Measurements from ENCODE around the gene MCM10.
"Not testable (repeated sequence)": the region's sequence is repeated elsewhere in the genome, so short reads cannot be mapped to it uniquely, and the experiment has no call there.

Gene MCM10

DNA sequence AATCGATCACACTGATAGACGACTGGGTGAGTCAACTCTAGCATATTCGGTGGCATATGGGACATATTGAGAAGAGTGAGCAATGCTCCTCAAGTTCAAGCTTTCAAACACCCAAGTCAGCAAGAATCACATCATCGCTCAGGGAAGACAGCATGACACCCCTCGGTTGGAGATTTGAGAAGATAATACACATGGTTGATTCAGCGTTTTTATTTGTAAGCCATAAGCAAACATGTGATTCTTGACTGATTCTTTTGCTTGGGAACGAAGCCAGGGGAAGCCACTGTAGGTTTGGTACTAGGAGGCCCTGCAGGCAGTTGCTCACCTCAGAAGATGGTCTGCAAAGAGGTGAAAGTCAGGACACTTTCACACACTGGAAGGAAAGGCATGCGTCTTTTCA, 60.2 kb downstream of the MCM10 start:
- no peak for DNase-seq (ENCODE audit: low read depth)

DNA sequence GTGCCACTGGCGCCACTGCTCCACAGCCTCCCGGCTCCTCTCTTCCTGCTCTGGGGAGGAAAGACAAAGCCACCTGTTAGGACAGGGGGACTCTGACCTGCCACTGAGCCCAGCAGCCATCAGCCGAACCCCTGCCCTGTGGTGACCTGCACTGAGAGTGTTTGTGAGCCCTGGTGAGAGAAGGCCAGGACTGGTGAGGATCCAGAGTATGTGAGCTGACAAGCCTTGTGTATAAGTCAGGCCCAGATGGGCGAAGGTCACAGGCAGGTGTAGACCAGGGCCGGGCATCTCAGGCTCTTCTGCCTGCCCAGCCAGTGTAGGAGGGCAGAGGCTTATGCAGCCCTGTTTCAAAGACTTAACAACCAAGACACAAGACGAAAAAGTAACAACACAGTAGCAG, 60.8 kb downstream of the MCM10 start:
- DNase-seq (ENCODE audit: low read depth), result no peak

DNA sequence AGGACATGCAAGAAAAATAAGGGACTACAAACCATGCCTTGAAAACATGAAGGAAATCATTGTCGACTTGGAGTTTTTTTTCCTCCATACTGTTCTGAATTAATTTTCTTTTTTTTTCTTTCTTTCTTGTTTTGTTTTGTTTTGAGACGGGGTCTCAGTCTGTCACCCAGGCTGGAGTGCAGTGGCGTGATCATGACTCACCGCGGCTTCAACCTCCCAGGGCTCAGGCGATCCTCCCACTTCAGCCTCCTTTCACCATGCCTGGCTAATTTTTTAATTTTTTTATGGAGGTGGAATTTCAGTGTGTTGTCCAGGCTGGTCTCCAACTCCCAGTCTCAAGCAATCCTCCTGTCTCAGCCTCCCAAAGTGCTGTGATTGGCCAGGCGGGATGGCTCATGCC, 61.2 kb downstream of the MCM10 start:
- no peak for DNase-seq (ENCODE audit: low read depth)

DNA sequence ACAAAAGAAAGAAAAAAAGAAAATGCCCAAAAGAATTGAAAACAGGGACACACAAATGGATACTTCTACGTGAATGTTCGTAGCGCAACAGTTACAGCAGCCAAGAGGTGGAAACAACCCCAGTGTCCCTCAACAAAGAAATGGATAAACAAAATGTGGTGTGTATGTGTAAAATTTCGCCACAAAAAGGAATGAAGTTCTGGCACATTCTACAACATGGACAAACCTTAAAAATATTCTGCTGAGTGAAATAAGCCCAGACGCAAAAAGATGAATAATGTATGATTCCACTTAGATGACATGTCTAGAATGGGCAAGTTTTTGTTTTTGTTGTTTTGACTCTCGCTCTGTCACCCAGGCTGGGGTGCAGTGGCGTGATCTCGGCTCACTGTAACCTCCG, 61.9 kb downstream of the MCM10 start:
- DNase-seq (ENCODE audit: low read depth), result no peak

DNA sequence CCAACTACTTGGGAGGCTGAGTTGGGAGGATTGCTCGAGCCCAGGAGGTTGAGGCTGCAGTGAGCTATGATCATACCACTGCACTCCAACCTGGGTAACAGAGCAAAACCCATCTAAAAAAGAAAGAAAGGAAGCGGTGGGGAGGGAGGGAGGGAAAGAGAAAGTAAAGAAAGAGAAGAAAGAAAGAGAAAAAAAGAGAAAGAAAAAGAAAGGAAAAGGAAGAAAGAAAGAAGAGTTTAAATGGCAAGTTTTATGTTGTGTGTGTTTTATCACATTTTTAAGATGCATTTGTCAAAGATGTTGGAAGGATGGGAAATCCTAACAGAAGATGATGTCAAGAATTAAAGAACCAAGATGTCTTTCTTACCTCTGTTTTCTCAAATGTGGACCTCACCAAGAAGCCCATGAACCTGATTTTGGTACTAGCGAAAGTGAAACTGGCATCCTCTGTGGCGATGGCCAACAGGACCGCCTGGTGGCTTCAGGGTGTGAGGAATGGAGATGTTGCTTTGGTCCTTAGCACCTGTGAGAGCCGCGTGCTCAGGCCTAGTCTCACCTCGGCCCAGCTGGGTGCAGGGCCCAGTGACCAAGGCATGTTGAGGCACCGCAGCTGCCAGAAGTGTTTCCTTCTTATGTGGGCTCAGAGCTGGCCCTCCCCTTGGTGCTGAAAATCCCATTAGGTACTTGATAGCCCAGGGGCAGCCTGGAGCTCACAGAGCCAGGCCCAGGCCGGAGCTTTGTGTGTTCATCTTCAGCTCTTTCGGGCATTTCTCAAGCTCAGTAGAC, 63.0 kb downstream of the MCM10 start:
- DNase-seq (ENCODE audit: low read depth), result no peak

DNA sequence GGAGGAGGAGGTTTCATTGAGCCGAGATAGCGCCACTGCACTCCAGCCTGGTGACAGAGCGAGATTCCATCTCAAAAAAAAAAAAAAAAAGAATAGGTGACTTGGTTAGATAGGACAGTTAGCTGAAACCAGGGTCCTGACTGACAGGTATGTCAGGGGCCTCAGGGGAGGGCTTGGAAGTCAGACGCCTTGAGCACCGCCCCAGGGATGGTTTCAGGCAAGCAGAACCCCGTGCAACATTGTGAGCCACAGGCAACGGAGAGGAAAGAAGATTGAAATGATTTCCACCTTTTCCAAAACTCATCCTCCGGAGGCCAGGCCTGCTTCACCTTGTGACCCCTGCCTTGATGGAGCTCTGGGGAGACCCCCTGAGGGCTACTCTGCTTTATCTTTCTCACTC, 64.2 kb downstream of the MCM10 start:
- DNase-seq (ENCODE audit: low read depth), result no peak

DNA sequence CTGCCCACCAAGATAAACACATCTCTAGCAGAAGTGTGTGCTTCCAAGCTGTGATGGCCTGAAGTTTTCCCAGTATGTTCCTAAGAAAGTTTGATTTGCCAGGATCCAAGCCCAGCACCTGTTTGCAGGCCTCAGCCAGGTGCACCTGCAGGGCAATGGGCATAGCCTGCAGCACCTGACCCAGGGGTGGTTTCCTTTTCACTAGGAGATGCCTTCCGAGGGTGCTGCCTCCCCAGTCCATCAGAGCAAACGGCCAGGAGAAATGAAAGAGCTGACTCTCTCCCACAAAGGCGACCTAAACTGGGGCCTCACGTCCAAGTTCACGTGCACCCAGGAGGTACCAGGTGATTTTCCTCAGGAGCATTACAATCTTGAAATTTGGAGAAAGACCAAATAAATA, 65.7 kb downstream of the MCM10 start:
- no peak for DNase-seq (ENCODE audit: low read depth)

DNA sequence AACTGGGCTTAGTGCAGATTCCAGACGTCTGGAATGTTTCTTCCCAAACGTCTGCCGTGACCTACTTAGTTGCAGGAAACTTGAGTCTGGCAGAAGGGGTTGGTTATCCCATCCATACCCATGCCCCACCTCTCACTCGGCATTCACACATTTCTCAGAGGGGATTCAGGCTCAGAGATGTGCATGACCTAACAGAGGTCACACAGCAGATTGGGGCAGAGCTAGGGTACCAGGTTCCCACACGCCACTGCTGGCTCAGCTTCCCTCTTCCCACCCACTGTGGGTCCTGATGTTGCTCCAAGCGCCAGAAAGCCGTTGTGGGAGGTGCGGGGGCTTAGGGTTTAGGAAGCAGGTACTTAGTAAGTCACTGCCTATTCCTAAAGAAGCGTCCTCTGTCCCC, 69.8 kb downstream of the MCM10 start:
- DNase-seq (ENCODE audit: low read depth), result no peak

DNA sequence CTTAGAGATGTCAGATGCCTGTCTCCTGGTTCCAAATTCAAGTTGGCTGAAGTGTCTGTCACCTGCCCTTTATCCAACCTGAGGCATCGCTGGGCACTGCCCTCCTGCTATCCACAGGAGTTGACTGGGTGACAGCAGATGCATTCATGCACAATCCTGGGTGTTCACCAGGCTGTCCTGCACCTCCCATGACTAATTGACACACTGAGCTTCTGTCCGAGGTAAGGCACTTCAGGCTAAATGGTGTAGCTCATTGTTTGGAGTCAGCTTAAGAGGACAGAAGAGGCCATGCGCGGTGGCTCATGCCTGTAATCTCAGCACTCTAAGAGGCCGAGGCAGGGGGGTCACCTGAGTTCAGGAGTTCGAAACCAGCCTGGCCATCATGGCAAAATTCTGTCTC, 70.5 kb downstream of the MCM10 start:
- no peak for DNase-seq (ENCODE audit: low read depth)

DNA sequence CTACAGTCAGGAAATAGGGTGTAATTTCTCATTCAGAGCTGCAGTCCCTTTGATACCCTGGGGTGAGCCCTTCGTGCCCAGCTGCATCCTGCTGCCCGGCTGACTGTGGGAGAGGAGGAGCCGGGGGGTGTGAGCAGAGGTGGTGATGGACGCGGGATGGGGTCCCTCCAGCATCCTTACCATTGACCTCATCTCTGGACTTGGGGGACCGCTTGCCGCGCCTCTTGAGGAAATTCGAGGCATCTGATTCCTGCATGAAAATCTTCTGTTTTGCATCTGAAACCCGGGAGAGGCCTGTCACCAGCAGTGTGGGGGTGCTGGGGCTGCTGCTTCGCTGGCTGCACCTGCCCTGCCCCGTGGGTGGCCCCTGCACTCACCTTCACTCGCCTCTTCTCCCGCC, 72.0 kb downstream of the MCM10 start:
- DNase-seq (ENCODE audit: low read depth), result no peak

DNA sequence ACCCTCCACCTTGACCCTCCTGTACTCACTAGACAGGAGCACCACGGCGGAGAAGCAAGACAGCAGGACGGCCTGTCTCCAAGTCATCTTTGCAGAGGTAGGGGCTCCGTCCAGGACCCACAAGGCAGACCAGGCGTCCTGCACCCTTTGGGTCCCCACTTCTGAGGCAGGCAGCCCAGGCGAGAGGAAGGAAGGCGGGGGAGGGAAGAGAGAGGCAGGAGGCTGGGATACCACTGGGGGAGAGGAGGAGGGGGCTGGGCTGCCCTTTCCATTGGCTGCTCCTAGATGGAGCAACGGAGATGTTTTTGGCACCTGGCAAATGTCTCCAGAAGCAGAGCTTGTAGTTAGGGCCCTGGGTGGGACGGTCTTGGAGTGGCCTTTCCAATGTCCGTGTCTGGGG, 72.8 kb downstream of the MCM10 start, which contains the start of gene UCMA:
TSS of gene UCMA (minus strand) at position 203 of the 400 bp plus-strand sequence. CDS start at position 87, 116 bp downstream.
- no peak for DNase-seq (ENCODE audit: low read depth)

DNA sequence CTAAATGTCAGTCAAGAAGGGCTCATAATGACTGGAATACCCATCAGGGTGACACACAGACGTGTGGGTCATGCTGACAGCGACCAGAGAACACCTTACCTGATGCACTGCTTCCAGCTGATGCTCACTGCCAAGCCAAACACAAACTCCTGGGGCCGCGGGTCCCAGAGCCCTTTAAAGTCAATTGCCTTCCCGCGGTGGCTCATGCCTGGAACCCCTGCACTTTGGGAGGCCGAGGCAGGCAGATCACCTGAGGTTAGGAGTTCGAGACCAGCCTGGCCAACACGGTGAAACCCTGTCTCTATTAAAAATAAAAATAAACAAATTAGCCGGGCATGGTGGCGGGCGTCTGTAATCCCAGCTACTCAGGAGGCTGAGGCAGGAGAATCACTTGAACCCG, 73.4 kb downstream of the MCM10 start:
- not testable (repeated sequence) for DNase-seq (ENCODE audit: low read depth)

DNA sequence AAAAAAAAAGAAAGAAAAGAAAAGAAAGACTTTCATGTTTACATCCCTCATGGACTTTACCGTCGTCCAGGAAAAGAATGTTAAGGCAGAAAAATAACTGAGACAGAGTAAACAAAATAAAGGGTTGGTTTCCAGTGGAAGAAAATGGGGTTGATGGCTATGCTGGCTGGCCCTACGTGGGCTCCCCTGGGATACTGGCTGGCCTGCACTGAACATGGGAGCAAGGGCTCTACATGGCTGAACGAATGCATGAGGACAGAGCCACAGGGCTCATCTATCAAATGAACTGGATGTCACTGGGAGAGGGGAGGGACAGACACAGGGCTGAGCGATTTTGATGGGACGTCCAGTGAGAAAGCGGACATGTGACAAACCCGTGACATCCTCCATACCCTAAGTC, 75.3 kb downstream of the MCM10 start:
- no peak for DNase-seq (ENCODE audit: low read depth)

DNA sequence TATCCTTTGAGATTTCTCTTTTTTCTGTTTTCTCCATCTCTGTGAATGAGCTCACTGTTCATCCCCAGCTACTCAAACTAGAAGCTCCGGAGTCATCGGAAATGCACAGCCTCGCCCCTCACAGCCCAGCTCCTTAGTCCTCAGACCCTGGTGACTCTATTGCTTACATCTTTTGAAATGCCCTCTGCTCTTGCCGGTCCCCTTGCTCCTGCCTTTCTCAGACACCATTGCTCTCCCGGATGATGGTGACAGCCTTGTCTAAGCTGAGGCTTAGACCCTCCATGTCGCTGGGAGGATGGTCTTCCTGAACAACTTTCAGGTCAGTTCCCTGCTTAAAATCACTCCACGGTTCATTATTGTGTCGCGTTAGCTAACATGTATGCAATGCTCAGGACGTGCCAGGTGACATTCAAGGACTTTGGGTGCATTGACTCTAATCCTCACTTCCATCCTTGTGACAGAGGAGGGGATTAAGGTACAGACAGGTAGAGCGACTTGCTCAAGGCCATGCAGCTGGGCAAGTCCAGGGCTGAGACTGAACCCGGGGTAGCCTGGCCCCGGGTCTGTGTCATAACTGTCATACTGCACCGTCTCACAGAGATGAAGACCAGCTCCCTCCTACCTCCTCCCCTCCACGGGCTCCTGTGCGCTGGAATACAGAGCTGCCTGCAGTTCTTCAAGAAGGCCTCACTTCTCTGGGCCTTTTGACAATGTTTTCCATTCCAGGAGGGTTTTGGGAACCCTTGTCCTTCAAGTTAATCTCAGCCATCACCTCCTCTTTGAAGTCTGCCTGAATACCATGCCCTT, 77.1 kb downstream of the MCM10 start:
- DNase-seq (ENCODE audit: low read depth), result no peak

DNA sequence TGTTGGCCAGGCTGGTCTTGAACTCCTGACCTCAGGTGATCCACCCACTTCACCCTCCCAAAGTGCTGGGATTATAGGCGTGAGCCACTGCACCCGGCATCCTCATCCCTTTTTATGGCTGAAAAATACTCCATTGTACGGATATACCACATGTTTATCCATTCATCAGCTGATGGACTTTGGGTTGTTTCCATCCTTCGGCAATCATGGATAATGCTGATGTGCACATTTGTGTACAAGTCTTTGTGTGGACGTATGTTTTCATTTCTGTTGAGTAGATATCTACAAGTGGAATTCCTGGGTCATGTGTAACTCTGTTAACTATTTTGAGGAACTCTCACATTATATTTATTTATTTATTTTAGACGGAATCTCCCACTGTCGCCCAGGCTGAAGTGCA, 78.6 kb downstream of the MCM10 start:
- no peak for DNase-seq (ENCODE audit: low read depth)

DNA sequence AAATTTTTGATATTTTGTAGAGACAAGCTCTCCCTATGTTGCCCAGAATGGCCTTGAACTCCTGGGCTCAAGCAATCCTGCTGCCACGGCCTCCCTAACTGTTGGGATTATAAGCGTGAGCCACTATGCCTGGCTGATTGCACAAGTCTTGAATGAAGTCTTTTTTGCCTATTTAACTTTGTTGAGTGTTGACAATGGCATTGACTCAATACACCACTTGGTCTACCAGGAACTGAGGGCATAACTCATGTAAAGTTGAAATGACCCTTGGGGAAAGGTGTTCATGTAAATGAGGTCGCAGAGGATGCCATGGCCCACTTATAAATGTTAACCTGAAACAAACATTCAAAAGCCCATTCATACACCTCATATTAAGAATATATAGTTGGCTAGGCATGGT, 80.3 kb downstream of the MCM10 start:
- DNase-seq (ENCODE audit: low read depth), result no peak

DNA sequence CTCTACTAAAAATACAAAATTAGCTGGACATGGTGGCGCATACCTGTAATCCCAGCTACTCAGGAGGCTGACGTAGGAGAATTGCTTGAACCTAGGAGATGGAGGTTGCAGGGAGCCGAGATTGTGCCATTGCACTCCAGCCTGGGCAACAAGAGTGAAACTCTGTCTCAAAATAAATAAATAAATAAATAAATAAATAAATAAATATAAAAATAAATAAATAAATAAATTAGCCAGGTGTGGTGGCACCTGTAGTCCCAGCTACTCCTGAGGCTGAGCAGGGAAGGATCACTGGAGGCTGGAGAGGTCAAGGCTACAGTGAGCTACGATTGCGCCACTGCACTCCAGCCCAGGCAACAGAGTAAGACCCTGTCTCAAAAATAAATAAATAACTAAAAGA, 80.9 kb downstream of the MCM10 start:
- DNase-seq (ENCODE audit: low read depth), result not testable (repeated sequence)

DNA sequence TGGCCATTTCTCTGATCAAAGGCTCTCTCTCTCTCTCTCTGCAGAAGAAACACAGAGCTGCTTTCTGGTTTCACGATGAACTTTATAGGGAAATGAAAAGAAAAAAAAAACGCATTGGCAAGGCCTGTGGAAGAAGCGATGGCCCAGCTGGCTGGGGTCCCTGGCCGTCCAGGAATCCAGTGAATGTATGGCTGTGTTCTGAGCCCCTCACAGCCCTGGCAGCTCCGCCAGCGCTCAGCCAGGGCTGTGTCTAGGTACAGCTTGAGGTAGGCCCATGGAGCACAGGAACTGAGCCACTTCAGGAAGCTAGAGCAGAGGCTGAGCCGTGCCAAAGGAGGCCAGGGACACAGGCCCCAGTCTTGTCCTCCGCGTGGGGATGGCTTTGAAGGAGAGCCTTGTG, 85.9 kb downstream of the MCM10 start:
- no peak for DNase-seq (ENCODE audit: low read depth)

DNA sequence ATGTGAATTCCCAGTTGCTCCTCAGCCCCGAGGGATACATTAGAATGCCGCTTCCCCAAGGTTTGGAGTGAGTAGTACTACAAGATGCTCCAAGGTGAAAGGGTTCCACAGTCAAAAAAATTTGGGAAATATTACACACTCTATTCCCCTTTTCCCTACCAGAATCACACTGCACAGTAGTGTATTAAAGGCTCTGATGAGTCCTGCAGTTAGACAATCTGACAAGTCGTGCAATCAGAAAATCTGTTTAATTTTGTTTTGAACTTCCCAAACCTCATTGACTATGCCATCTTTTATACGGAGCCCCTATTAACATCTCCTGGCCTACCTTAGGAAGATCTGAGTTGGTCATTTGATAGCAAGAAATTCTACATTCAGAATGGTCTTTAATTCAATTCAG, 86.4 kb downstream of the MCM10 start:
- DNase-seq (ENCODE audit: low read depth), result no peak

DNA sequence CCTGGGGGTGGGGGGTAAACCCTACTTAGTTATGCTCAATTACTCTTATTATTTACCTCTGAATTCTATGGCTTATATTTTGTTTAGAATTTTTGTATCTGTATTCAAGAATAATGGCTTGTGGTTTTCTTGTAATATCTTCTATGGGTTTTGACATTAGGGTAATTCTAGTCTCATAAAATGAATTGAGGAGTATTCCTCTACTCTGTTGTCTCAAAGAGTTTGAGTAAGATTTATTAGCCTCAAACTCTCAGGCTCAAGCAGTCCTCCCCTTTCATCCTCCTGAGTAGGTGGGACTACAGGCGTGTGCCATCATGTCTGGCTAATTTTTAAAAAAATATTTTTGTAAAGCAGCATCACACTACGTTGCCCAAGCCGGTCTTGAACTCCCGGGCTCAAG, 92.4 kb downstream of the MCM10 start:
- DNase-seq (ENCODE audit: low read depth), result no peak

DNA sequence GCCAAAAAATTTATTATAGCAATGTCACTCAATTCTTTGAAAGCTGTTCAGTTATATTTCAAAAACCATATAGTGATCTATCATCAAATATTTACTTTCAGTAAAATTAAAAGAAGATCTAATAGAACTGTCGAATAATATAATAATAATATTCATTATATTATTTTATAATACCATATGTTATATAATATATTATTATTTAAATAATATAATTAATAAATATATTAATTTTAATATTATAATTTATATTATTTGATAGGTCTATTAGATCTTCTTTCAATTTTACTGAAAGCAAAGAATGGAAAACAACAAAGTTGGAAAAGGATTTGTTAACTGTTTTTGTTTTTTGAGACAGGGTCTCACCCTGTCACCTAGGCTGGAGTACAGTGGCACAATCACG, 95.3 kb downstream of the MCM10 start:
- no peak for DNase-seq (ENCODE audit: low read depth)

DNA sequence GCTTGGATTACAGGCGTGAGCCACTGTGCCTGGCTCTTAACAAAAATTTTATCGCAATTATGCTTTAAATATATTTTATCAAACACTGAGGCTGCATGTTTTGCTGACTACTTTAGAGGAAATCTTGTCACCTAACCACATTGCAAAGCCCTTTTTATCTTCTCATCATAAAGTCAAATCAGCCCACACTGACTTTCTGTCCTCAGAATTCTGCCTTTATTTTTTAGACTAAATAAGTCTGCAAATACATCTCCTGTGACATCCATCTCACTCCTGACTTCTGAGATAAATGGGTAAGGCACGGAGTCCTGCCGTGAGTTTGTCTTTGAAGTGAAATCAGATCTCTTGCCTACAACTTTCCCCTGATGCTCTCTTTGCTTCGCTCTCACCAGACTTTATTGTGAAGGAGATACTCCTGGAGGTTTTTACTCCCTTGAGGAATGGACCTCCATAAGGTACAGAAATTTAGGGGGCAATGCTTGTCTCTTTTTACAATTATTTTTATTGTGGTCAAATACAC, 96.3 kb downstream of the MCM10 start:
- DNase-seq (ENCODE audit: low read depth), result no peak
